ENCODE measurements around the gene SLC24A4. TPM values are rescaled to one million over a fixed set of nuclear protein-coding genes. Genes with fewer than 3 reads are reported as not detected.

The SLC24A4 gene
- total RNA-seq, 2 experiments from 2014 or later = not detected

GRCh38 chr14:92493492-92493891, 170.5 kb downstream of the SLC24A4 start:
- Mint-ChIP-seq H3K36me3 (ENCODE audit: low read depth) (no peaks in the 10 kb centered on the region), H3K4me3 (no peak overlapping the region), H3K27me3 (no peaks in the 10 kb centered on the region), H3K27ac (no peak overlapping the region), H3K4me1 (ENCODE audit: low read depth) (peaks cover 3% of the 10 kb centered on the region), H3K9me3 (no peaks in the 10 kb centered on the region)
- ATAC-seq (no peak), DNase-seq (no peak)
- ChIA-PET CTCF (no interaction called here), POLR2A (interaction anchor here (1.0 kb wide), 1 partner anchor 36 kb away, joined by 4 read pairs; no protein-coding TSS in a partner anchor)
- TF ChIP-seq, protein P1, sequence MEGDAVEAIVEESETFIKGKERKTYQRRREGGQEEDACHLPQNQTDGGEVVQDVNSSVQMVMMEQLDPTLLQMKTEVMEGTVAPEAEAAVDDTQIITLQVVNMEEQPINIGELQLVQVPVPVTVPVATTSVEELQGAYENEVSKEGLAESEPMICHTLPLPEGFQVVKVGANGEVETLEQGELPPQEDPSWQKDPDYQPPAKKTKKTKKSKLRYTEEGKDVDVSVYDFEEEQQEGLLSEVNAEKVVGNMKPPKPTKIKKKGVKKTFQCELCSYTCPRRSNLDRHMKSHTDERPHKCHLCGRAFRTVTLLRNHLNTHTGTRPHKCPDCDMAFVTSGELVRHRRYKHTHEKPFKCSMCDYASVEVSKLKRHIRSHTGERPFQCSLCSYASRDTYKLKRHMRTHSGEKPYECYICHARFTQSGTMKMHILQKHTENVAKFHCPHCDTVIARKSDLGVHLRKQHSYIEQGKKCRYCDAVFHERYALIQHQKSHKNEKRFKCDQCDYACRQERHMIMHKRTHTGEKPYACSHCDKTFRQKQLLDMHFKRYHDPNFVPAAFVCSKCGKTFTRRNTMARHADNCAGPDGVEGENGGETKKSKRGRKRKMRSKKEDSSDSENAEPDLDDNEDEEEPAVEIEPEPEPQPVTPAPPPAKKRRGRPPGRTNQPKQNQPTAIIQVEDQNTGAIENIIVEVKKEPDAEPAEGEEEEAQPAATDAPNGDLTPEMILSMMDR (IDR thresholded peaks at IDR 0.05) = no peak
- intact Hi-C loops (cut with micrococcal nuclease) = no loop called here

- ATAC-seq (no peak), DNase-seq (no peak)
- peaks cover 3% of the 10 kb centered on the region for H3K4me1 Mint-ChIP-seq (ENCODE audit: low read depth)
- H3K27ac Mint-ChIP-seq = no peak overlapping the region
- H3K9me3 Mint-ChIP-seq = no peaks in the 10 kb centered on the region
- intact Hi-C loops (cut with micrococcal nuclease) = no loop called here
- CTCF ChIA-PET = interaction anchor here (0.7 to 1.1 kb wide), 2 partner anchors 10 to 13 kb away, joined by 3 to 4 read pairs; no protein-coding TSS in a partner anchor
- TF ChIP-seq, protein P1 (IDR thresholded peaks at IDR 0.05) = no peak
- POLR2A ChIA-PET = interaction anchor here (1.0 to 1.3 kb wide), 2 partner anchors 18 to 35 kb away, joined by 3 to 4 read pairs; no protein-coding TSS in a partner anchor
- H3K4me3 Mint-ChIP-seq = no peak overlapping the region
- no peaks in the 10 kb centered on the region for H3K36me3 Mint-ChIP-seq (ENCODE audit: low read depth)
- H3K27me3 Mint-ChIP-seq = no peaks in the 10 kb centered on the region
Measured at GRCh38 chr14:92494512-92494911, 171.5 kb downstream of the SLC24A4 start.

DNA sequence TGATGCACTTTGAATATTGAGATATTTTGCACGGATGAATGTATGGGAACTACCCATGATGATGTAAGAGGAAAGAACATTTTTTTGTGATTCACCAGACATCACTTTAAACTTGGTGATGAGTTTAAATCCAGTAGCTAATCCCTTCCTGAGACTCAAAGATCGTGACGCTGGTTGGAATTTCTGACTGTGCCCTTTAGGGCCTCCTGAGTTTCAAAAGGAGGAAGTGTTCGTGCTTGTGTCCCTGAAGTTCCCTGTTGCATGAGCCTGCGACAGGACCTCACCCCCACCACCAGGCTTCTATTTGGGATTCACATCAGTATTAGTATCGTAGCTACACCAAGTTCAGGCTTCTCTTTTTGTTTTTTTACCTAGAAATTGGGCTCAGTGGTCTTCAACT, 172.1 kb downstream of the SLC24A4 start:
- TF ChIP-seq, protein P1 (IDR thresholded peaks at IDR 0.05) = no peak
- Mint-ChIP-seq H3K4me3 (no peak overlapping the region), H3K27ac (no peak overlapping the region), H3K27me3 (no peaks in the 10 kb centered on the region), H3K9me3 (no peaks in the 10 kb centered on the region), H3K4me1 (ENCODE audit: low read depth) (peaks cover 3% of the 10 kb centered on the region), H3K36me3 (ENCODE audit: low read depth) (no peaks in the 10 kb centered on the region)
- DNase-seq (no peak), ATAC-seq (no peak)
- ChIA-PET CTCF (interaction anchor here (0.7 to 1.1 kb wide), 2 partner anchors 10 to 14 kb away, joined by 3 to 4 read pairs; no protein-coding TSS in a partner anchor), POLR2A (interaction anchor here (1.3 kb wide), 1 partner anchor 18 kb away, joined by 3 read pairs; no protein-coding TSS in a partner anchor)
- intact Hi-C loops (cut with micrococcal nuclease) = no loop called here

GRCh38 chr14:92496191-92496857, 173.4 kb downstream of the SLC24A4 start:
- no peaks in the 10 kb centered on the region for H3K36me3 Mint-ChIP-seq (ENCODE audit: low read depth)
- no peaks in the 10 kb centered on the region for H3K9me3 Mint-ChIP-seq
- POLR2A ChIA-PET = no interaction called here
- peaks cover 3% of the 10 kb centered on the region for H3K4me1 Mint-ChIP-seq (ENCODE audit: low read depth)
- H3K27ac Mint-ChIP-seq = no peak overlapping the region
- intact Hi-C loops (cut with micrococcal nuclease) = no loop called here
- no peak for ATAC-seq
- CTCF ChIA-PET = interaction anchor here (1.5 kb wide), 1 partner anchor 23 kb away, joined by 4 read pairs; no protein-coding TSS in a partner anchor
- DNase-seq = no peak
- TF ChIP-seq, protein P1 (IDR thresholded peaks at IDR 0.05) = no peak
- no peaks in the 10 kb centered on the region for H3K27me3 Mint-ChIP-seq
- H3K4me3 Mint-ChIP-seq = no peak overlapping the region

DNA sequence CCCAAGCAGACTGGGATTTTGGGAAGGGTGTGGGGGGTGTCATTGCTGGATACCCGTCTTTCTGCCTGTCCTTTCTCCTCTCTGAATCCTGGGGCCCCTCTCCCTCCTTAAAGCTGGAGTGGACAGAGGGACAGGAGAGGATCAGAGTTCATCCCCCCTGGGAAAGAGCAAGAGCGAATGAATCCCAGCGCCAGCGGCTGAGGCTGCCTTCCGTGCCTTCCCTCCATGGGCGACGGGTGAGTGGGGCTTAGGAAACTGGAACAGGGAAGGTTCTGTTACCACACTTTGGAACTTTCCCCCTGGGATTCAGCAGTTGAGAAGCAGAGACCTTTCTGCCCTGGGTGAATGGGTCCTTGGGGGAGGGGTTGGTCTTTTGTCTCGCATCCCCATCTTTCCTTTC, 174.4 kb downstream of the SLC24A4 start:
- Mint-ChIP-seq H3K4me3 (no peak overlapping the region), H3K9me3 (no peaks in the 10 kb centered on the region), H3K27ac (no peak overlapping the region), H3K4me1 (ENCODE audit: low read depth) (peaks cover 3% of the 10 kb centered on the region), H3K36me3 (ENCODE audit: low read depth) (no peaks in the 10 kb centered on the region), H3K27me3 (no peaks in the 10 kb centered on the region)
- no peak for DNase-seq
- no peak for ATAC-seq
- ChIA-PET CTCF (no interaction called here), POLR2A (no interaction called here)
- intact Hi-C loops (cut with micrococcal nuclease) = no loop called here
- TF ChIP-seq, protein P1 (IDR thresholded peaks at IDR 0.05) = no peak
